HG02970 (cell line): ENCODE measurements around the gene TMEM266.

Experiments
- ATAC-seq: cut with Tn5 transposase; IDR thresholded peaks from one replicate; pipeline ENCODE4 v1.9.1; 2021; ENCODE audit warnings: mild to moderate bottlenecking, moderate library complexity, moderate number of reproducible peaks; ENCODE audit not compliant: unreplicated experiment, low FRiP score

Gene TMEM266

DNA sequence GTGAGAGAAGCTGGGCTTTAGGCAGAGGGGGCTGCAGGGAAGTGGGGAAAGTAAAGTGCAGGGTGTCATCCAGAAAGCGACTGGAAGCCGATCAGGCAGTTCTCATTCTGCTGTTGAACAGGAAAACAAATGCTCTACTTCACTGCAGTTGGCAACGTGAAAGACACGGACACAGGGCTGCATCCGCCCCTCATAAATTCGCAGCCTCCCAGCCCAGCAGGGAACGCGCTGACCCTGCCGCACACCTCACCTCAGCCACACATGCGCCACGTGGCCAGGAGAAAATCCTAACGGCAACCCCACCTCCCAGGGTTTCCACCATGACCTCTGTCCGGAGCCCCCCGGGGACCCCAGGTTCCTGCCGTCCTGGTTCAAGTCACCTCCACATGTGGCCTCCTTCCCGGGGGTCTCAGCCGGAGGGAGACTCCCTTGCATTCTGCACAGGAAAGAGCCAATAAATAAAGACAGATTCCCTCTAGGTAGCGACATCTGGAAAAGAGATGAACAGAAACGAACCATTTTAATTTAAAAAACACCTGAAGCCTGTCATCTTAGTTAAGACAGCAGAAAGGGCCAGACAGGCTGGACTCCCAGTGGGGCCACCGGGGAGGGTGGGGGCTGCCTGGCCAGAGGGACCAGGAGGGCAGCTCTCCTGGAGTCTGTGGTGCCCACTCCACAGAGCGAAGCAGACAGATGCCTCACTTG lies 118.7 kb downstream of the TMEM266 start:
- ATAC-seq, result no peak

DNA sequence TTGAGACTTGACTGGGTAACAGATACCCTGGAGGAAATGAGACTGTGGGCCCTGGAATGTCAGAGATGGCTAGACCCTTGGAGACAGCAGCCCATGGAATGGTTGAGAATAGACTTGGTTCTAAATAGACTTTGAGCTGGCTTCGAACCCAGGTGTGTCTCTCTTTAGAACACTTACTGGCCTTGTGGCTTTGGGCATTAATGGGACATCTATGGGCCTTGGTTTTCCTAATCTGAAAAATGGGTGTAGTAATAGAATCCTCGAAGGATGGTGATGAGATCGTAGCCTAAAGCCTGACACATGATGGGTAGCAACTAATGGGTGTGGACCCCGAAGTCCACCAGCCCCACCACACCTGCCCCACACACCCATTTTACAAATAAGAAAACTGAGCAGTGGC lies 119.2 kb downstream of the TMEM266 start:
- no peak for ATAC-seq

DNA sequence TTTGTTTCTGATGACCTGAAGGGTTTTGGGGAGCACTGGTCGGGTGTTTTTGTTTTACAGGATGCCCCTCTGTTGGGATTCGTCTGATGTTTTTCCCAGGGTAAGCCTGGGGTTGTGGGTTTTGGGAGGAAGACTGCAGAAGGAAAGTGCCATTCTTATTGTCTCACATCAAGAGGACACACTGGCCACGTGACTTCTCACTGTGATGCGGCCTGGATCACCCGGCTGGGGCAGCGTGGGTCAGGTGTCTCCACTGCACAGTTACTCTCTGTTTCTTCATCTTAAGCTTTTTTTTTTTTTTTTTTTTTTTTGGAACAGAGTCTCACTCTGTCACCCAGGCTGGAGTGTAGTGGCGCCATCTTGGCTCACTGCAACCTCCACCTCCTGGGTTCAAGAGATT lies 120.5 kb downstream of the TMEM266 start:
- ATAC-seq, result no peak

DNA sequence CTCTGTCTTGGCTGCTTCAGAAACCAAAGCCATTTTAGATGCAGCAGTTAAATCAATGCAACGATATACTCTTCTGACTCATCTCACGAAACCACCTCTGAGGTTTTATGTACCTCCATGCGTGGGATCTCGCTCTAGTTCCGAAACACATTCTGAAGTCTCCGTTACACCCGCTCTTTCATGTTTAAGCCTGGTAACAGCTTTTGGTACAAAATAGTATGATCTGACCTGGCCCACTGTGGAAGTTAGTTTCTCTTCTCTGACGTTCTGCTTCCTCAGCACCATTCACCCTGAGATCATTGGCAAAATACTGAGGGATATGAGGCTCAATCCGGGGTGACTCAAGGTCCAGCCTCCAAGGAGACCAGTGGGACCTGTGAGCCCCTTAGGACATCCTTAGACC lies 121.9 kb downstream of the TMEM266 start:
- no peak for ATAC-seq

- no peak for ATAC-seq
Observed at GRCh38 chr15:76183930-76184649, 124.3 kb downstream of the TMEM266 start.

DNA sequence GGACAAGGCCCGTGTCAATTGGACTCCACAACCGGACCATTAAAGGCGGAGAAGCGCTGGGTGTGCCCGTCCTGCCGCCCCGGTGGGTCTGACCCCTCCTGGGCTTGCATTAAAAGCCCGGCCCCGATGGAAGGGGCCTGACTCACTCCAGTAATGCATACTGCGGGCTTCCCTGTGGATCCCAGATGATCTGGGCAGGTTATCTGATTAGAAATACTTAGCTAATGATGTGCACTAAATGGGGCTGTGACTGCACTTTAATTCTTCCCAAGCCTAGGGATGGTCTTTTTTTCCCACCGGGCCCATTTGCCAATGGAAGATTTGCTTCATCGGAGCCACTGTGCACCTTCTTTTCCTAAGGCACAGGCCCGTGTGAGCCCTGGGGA lies 124.9 kb downstream of the TMEM266 start:
- no peak for ATAC-seq

GRCh38 chr15:76185716-76186115 lies 125.9 kb downstream of the TMEM266 start:
- no peak for ATAC-seq

- no peak for ATAC-seq
Observed at GRCh38 chr15:76187163-76187562, 127.4 kb downstream of the TMEM266 start.

GRCh38 chr15:76189106-76189505 lies 129.3 kb downstream of the TMEM266 start:
- no peak for ATAC-seq

DNA sequence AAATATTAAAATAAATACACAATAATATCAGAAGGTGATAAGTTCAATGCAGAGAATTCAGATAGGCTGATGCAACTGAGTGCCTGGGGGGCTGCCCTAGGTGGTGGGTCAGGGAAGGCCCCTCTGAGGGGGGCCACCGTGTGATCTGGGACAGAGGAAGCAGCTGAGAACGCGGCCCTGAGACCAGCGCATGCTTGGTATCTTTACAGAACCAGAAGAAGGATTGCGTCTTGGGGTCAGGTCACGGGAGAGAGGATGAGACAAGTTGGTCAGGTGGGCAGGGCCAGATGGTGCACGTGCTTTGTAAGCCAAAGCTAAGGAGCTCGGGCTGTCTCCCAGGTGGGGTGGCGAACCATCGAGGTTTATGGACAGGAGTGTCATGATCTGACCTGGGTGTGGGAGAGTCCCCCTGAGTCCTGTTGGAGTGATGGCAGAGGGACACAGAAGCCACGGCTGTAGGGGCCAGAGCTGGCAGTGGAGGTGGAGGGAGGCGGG lies 130.3 kb downstream of the TMEM266 start:
- no peak for ATAC-seq

- no peak for ATAC-seq
Observed at GRCh38 chr15:76190751-76191538, 131.2 kb downstream of the TMEM266 start.

DNA sequence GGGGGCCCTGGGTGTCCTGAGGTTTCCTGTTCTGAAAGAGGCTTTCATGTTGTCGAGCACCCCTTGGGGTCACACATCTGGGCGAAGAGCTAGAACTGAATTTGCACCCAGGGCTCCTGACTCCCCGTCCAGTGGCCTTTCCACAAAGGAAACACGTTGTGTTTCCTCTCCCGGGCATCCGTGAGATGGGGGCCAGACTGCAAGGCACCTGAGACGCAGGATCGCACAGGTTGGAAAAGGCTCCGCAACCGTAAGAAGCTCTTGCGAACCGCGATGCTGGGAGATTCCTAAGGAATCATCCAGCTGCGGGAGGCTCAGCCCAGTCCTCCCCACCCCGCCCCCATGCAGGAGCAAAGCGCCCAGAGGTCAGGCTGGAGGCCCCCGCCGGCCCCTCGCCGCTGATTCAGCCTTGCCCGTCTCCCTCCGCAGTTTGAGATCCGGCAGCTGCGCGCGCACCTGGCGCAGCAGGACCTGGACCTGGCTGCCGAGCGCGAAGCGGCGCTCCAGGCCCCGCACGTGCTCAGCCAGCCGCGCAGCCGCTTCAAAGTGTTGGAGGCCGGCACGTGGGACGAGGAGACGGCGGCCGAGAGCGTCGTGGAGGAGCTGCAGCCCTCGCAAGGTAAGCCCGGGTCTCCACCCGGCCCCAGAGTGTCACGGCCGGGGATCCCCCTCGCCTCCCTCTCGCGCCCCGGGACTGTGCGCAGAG lies 131.9 kb downstream of the TMEM266 start:
- ATAC-seq, result no peak

DNA sequence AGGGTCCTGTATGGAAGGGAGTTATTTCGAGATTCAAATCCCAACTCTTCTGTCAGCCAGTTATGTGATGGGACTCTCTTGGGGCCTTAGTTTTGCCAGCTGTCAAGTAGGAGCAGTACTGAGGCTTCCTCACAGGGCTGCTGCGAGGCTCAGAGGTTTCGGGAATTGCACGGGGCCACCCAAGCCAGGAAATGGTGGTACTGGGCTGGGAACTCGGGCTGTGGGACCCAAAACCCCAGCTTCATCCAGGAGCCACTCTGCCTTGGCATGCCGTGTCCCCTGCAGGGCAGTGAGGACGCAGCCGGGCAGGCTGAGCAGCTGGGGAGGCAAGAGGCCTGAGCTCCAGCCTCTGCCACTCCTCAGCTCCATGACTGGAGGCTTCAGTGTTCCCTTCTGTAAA lies 132.9 kb downstream of the TMEM266 start:
- ATAC-seq, result no peak

DNA sequence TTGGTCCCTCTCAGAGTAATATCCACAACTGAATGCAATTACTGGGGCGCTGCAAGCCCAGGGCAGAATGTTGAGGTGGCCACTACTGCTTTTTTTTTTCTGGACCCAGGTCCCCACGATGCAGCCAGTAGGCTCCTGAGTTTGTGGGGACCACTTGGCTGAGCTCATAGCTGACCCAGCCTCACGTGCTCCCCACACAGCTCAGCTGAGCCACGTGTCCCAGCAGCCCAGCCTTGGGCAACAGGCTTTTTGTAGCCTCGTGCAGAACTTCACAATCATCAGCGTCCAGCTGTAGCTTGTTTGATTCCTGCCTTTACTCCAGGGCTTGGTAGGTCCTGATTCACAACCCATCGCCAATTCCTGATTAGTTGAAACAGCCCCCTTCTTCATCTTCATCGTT lies 134.1 kb downstream of the TMEM266 start:
- ATAC-seq, result no peak

DNA sequence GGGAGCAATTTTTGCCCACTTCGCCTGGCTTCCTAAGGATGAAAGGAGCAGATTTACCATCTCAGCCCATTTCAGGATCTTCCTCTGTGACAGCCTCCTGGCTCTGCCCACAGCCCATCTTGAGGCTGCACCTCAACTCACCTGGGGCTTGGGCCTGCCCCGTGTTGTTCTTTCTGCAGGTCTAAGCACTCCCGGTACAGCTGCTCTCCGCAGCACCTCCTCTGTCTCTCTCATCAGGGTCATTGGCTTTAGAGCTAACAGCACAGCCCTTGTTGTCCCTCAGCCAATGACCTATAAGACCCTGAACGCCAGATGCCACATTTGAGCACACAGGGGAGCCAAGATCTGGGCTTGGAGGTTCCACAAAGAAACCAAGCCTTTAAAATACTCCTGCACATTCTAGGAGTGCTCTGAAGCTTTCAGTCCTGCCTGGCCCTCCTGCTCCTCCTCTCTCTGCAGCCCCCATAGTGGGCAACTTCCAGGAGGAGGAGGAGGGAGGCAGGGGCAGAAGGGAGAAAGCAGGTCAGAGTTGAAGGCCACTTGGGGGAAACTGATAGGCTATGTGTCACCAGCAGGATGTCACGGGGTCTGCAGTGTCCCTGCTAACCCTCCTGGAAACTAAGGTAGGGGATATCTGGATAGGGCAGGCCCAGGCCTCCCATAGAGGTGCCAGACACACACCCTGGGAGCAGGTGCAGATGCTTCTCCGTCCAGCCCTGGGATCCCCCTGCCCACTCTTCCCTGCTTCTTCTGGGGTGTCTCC lies 135.9 kb downstream of the TMEM266 start:
- no peak for ATAC-seq

DNA sequence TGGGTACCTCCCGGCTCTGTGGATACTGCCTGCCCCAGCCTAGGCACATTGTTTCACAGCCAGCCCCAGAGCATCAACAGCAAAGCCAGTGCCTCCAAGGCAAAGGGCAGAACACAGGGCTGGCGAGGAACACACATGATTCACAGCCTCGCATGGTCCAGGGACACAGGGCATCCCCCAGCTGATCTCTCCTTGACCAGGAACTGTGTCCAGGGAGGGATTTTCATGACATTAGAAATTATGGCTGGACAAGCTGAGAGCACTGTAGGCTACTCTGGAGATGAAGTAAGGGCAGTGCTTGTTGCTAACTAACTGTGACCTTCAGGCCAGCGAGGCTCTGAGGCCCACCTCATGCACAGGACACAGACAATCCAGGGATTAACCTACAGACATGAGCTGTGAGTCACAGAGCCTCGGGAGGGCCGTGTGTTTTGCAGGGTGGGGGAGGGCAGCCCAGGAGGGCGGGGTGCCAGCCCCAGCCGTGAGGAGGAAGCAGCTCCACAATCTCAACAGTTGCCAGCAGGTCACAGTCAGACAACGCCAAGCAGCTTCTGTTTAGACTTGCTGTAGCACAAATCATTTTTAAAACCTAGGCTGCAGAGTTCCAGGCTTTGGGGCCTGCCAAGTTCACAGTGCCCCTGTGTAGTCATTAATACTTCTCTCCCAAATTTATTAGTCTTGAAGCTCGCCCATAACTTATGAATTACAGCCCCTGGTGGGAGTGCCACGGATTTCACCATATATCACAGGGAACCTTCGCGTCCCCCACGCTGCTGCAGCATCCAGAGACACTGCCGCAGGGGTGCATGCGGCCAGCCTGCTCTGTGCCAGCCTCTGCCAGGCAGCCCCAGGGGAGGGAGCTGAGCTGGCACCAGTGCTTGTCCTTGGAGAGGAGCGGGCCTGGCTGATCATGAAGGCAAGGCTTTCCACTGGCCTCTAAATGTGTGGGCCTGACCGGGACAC lies 136.8 kb downstream of the TMEM266 start:
- no peak for ATAC-seq

- ATAC-seq, result no peak
Observed at GRCh38 chr15:76197703-76198455, 138.1 kb downstream of the TMEM266 start.

GRCh38 chr15:76198456-76199105 lies 138.8 kb downstream of the TMEM266 start:
- no peak for ATAC-seq
